Ishikawa (cell line): ENCODE measurements around the gene GTF2IRD1.

Experiments used
- CEBPB ChIP-seq: IDR thresholded peaks from 2 replicates; pipeline ENCODE4 v1.6.1; 2012
- CREB1 ChIP-seq: IDR thresholded peaks from 2 replicates; pipeline ENCODE4 v1.6.1; 2012; ENCODE audit warnings: low read depth
- EGR1 ChIP-seq: IDR thresholded peaks from 2 replicates; pipeline ENCODE4 v1.6.1; 2012
- EP300 ChIP-seq: IDR thresholded peaks from 2 replicates; pipeline ENCODE4 v1.6.1; 2012; ENCODE audit warnings: borderline replicate concordance
- TEAD4 ChIP-seq: IDR thresholded peaks from 2 replicates; pipeline ENCODE4 v1.6.1; 2012
- YY1 ChIP-seq: IDR thresholded peaks from 2 replicates; pipeline ENCODE4 v1.6.1; 2012; ENCODE audit warnings: low read depth
- TF ChIP-seq, protein P1 (sequence below): IDR thresholded peaks from 2 replicates; pipeline ENCODE4 v1.6.1; 2012; ENCODE audit warnings: low read depth, mild to moderate bottlenecking
- TF ChIP-seq, protein P2 (sequence below): IDR thresholded peaks from 2 replicates; pipeline ENCODE4 v1.6.1; 2012

DNA sequence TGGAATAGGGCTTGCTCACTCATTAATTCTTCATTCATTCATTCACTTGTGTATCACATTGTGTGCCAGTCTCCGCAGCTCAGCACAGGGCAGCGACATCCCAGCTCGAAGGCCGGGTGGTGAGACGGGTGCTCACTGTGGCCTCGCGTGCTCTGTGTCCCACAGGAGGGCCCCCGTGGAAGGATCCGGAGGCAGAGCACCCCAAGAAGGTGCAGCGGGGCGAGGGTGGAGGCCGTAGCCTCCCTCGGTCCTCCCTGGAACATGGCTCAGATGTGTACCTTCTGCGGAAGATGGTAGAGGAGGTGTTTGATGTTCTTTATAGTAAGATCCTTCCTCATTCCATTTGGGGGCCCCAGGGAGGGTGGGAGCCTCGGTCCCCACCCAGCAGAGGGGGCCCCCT is 61.6 kb downstream of the GTF2IRD1 start:
- no peak for TF ChIP-seq CREB1
- TF ChIP-seq, protein P1, sequence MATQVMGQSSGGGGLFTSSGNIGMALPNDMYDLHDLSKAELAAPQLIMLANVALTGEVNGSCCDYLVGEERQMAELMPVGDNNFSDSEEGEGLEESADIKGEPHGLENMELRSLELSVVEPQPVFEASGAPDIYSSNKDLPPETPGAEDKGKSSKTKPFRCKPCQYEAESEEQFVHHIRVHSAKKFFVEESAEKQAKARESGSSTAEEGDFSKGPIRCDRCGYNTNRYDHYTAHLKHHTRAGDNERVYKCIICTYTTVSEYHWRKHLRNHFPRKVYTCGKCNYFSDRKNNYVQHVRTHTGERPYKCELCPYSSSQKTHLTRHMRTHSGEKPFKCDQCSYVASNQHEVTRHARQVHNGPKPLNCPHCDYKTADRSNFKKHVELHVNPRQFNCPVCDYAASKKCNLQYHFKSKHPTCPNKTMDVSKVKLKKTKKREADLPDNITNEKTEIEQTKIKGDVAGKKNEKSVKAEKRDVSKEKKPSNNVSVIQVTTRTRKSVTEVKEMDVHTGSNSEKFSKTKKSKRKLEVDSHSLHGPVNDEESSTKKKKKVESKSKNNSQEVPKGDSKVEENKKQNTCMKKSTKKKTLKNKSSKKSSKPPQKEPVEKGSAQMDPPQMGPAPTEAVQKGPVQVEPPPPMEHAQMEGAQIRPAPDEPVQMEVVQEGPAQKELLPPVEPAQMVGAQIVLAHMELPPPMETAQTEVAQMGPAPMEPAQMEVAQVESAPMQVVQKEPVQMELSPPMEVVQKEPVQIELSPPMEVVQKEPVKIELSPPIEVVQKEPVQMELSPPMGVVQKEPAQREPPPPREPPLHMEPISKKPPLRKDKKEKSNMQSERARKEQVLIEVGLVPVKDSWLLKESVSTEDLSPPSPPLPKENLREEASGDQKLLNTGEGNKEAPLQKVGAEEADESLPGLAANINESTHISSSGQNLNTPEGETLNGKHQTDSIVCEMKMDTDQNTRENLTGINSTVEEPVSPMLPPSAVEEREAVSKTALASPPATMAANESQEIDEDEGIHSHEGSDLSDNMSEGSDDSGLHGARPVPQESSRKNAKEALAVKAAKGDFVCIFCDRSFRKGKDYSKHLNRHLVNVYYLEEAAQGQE: no peak
- TF ChIP-seq, protein P2, sequence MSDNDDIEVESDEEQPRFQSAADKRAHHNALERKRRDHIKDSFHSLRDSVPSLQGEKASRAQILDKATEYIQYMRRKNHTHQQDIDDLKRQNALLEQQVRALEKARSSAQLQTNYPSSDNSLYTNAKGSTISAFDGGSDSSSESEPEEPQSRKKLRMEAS: no peak
- TF ChIP-seq YY1: no peak
- TF ChIP-seq TEAD4: no peak
- TF ChIP-seq EGR1: no peak
- TF ChIP-seq EP300: no peak
- no peak for TF ChIP-seq CEBPB
